Stimulated activated CD8-positive, alpha-beta memory T cell treated with anti-CD3 and anti-CD28 coated beads, Interleukin-7, amount 100 ng/mL, for 48 hours (primary cell): ENCODE measurements around the gene FLNC.

Experiments used
- DNase-seq, 2 donors: peaks; one replicate each; pipeline ENCODE4 v3.0.0-alpha.2; 2020; ENCODE audit warnings: low read depth in 1 of 2; ENCODE audit errors: extremely low read depth in 1 of 2

Gene FLNC, protein sequence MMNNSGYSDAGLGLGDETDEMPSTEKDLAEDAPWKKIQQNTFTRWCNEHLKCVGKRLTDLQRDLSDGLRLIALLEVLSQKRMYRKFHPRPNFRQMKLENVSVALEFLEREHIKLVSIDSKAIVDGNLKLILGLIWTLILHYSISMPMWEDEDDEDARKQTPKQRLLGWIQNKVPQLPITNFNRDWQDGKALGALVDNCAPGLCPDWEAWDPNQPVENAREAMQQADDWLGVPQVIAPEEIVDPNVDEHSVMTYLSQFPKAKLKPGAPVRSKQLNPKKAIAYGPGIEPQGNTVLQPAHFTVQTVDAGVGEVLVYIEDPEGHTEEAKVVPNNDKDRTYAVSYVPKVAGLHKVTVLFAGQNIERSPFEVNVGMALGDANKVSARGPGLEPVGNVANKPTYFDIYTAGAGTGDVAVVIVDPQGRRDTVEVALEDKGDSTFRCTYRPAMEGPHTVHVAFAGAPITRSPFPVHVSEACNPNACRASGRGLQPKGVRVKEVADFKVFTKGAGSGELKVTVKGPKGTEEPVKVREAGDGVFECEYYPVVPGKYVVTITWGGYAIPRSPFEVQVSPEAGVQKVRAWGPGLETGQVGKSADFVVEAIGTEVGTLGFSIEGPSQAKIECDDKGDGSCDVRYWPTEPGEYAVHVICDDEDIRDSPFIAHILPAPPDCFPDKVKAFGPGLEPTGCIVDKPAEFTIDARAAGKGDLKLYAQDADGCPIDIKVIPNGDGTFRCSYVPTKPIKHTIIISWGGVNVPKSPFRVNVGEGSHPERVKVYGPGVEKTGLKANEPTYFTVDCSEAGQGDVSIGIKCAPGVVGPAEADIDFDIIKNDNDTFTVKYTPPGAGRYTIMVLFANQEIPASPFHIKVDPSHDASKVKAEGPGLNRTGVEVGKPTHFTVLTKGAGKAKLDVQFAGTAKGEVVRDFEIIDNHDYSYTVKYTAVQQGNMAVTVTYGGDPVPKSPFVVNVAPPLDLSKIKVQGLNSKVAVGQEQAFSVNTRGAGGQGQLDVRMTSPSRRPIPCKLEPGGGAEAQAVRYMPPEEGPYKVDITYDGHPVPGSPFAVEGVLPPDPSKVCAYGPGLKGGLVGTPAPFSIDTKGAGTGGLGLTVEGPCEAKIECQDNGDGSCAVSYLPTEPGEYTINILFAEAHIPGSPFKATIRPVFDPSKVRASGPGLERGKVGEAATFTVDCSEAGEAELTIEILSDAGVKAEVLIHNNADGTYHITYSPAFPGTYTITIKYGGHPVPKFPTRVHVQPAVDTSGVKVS (N-terminal part only)

DNA sequence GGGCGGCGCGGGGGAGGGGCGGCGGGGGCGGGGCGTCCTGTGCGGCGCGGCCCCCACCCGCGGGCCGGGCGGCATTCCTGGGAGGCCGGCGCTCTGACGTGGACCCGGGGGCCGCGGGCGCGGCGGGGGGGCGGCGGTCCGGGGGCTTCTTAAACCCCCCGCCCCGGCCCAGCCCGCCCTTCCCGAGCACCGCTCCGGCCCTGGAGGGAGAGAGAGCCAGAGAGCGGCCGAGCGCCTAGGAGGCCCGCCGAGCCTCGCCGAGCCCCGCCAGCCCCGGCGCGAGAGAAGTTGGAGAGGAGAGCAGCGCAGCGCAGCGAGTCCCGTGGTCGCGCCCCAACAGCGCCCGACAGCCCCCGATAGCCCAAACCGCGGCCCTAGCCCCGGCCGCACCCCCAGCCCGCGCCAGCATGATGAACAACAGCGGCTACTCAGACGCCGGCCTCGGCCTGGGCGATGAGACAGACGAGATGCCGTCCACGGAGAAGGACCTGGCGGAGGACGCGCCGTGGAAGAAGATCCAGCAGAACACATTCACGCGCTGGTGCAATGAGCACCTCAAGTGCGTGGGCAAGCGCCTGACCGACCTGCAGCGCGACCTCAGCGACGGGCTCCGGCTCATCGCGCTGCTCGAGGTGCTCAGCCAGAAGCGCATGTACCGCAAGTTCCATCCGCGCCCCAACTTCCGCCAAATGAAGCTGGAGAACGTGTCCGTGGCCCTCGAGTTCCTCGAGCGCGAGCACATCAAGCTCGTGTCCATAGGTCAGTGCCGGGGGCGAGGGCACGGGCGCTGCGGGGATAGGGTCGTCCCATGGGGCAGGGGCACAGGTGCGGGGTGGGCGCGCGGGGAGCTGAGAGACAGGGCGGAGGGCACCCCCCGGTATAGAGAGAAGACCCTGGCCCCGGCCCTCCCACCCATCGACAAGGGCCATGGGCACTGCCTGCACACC is at the start of gene FLNC:
Gene FLNC (plus strand): TSS at position 176 of the 947 bp plus-strand sequence. CDS start 232 bp downstream, at position 408.
- DNase-seq, result no peak

DNA sequence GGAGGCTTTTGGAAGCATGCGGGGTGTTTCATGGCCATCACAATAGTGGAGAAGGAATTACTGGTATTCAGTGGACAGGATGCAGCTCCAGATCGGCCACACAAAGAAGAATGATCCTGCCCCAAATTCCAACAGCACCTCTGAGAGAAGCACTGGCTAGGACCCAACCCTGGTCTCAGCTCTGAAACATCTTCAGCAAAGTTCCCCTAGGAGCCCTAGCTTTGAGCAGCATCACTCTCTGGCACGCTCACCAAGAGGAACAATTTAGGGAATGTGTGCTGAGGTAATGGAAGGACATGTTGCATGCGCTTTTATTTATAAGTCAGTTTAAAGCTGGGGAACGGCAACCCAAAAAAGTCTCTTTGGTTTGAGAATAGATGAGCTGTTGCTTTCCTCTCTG is 49.1 kb upstream of the FLNC start:
- DNase-seq, result no peak

DNA sequence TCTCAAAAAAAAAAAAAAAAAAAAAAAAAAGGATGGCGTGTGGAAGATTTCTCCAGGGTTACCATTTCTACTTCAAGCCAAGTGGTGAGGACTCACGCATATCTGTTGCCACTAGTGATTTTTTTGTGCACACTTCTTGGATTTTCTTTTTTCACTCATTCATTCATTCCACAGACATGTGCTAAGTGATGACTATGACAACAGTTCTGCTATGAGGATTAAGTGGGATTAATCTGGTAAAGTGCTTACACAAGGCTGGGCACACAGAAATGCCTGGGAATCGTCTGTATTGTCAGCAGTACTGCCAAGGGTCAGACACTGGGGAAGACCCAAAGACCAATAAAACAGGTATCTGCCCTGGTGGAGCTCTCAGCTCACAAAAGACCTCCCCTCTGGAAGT is 48.4 kb upstream of the FLNC start:
- DNase-seq, result no peak

DNA sequence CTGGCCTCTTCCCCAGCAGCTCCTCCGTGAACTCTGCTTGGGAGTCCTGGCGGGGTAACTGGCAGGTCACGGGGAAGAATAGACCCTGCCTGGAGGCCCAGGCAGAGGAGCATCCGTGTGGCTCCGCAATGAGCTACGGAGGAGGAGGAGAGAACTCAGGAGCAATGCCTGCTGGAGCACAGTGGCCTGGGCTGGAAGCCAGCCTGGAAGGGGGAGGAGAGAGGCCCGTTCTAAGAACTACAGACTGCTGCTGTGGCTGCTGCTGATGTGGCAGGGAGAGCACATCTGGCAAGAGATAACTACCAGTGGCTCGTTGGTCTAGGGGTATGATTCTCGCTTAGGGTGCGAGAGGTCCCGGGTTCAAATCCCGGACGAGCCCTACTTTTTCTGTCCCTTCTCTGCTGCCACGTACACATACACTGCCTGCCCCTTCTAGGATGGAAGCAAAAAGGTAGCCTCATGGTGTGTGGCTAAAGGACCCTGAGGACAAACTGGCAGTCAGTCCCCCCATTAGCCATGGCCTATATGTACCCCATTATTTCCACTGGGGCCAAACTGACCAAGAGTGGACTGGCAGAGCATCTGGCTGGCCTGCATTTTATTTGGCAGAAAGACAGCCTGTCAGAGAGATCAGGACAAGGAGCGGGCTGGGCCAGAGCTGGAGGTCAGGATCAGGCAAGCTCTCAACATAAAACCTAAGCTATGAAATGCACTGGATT is 46.9 kb upstream of the FLNC start:
- no peak for DNase-seq

DNA sequence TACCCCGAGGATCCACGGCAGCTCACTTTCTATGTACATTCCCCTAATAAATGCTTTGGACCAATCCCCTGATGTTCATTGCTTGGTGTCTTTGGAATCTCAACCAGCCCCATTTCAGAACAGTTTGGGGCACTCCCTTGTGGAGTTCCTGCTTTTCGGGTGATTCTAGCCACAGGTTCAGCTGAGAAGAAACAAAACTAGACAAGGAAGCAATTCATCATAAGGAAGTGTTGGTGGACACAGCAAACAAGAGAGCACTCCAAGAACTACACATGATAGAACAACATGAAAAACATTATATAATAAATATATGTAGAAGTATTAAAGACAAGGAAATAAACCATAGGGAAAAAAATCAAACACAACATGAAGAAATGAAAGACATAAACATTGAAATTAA is 44.5 kb upstream of the FLNC start:
- DNase-seq, result no peak

DNA sequence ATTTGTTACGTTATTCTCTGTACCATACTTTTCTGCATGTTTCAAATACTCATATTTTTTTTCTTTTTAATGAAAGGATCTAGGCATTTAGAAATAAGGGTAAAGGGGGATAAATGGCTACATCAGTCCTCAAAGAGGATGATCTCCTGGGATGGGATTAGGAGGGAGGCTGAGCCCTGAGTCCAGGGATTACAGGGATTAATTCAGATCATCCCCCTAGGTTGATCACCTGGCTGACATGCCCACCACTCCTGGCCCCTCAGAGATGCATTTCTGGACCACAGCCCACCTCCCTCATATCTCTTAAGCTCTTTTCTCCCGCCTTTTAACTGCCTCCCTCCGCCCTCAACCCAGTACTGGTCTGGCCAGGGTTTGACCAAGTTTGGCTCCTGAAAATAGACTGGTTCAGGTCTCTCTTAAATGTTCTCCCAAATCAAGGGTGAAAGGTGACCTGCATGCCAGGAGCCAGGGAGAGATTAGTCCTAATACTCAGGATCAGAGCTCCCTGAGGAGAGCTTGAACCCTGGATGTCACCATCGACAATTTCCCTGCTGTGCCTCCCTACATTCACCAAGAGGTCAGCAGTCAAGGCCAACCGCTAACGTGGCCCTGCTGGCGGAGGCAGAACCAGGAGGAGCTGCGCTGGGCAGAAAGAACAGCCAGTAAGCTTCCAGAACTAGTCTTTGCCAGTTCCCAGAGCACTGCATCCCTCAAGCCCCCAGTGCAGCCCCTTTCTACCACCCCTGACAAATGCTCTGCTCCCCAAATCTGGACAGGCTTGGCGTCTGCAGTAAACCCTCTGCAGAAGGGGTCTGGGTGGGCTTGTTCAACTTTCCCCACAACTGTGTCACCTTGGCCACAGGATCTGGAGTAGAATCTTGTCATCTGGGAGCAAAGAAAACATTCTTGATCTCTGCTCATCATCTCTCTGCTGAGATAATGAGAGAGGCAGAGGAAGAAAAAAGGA is 41.5 kb upstream of the FLNC start:
- no peak for DNase-seq

DNA sequence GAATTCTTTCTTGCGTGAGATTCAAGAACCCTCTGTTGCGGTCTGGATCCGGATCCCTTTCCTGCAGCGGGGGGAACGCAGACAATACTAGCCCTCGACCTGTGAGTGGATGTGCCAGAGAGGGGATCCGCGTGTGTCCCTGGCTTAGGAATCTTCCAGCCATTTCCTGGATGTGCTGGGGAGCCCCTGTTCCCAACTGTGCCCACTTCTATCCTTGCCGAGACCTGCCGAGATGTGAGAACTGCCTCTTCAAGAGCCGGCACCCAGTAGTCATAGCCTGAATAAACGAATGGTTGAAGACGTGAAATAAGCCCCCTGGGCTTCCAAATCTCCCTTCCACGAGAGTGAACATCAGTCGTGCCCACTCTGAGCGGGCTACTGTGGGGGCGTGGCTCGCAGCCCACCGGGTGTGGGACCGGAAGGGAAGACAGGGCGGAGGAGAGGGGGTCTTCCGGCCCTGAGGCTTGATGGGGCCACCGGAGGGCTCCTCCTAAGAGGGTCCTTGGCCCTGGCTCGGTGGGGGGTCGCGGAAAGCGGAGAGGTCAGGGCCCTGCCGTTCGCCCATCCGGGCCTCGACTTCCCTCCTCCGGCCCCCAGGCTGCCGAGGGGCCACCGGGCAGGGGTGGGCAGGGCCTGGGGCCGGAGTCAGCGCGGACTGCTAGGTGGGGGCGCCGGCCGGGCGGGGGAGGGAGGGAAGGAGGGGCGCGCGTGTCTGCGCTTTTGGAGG is 39.7 kb upstream of the FLNC start:
- no peak for DNase-seq

DNA sequence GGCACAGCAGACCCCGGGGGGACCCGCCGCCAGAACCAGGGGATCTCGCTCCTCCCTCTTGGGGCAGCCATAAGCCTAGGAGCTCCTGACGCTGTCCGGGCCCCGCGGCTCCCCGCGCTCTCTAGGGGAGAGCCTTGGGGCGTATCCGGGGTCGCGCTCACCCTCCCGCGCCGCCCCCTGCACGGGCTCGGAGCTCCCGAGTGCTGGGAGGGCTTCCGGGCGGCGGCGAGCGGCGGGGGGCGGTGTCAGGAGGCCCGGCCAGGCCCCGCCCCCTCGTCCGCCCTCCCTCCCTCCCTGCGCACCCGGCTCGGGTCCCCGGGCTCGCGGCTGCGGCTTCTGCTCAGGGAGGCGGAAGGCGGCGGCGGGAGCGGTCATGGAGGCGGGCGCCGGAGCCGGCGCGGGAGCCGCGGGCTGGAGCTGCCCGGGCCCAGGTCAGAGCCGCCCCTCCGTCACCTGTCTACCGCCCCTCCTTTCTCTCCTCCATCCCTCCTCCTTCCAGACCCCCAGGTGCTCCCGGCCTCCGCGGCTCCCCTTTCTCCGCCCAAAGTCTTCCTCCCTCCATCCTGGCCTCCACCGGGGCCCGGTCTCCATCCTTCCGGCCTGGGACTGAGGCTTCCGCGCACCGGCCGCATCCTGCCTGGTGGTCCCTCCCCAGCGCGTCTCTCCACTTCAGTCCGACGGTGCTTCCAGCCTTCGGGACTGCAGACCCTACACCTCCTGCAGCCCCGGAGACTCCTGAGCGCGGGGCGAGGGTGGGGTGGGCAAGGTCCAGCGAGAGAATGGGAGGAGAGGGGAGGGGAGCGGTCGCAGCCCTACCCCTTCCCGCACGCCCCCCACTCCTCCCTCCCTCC is 38.9 kb upstream of the FLNC start, which contains the start of gene CCDC136:
Gene CCDC136 (plus strand): TSS at position 848 of the 851 bp plus-strand sequence. CDS start 444 bp downstream, outside the sequence.
- DNase-seq, result peak; percentile 55 to 61

DNA sequence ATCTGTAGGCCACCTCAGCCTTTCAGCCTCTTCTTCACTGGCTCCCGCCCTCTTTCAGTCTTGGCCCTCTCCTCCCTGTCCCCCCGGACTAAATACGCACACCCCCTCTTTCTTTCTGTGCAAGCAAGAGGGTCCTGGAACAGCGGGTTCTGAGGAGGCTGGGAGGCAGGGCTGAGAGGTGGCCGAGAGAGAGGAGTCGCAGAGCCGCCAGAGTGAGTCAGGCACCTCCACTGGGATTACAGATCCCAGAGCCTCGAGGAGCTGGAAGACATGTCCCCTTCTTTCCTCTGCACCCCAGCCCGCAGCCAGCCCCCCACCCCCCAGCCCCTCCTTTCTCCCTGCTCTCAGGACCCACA is 38.3 kb upstream of the FLNC start:
- DNase-seq, result no peak

DNA sequence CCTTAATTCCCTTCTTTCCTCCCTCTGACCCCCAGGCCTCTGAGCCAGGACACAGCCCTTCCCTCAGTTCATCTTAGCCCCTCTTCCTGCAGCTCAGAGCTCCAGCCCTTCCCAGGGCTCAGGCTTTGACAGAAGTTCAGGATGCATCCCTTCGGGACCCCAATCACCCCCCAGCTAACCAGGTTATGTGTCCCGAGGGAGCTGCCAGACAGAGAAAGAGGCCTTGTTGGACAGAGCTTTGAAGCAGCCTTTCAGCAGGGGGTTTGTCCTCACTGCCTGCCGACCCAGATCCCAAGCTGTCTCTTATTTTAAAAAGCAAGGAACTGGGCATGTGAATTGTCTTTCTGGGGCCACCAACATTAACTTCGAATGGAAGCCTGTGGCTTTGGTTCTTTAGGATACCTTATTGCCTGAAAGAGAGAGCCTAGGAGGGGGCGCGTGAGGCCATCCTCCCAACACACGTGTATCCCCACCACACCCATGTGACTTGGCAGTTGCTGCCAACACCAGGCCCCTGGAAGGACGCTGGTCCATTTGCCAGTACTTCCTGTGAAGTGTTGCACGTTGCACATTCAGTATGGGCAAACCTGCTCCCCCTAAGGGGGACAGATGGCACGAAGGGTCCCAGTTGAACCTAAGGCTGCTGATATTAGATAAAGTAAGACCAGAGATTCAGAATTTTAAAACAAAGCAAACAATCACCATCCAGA is 37.6 kb upstream of the FLNC start:
- no peak for DNase-seq

DNA sequence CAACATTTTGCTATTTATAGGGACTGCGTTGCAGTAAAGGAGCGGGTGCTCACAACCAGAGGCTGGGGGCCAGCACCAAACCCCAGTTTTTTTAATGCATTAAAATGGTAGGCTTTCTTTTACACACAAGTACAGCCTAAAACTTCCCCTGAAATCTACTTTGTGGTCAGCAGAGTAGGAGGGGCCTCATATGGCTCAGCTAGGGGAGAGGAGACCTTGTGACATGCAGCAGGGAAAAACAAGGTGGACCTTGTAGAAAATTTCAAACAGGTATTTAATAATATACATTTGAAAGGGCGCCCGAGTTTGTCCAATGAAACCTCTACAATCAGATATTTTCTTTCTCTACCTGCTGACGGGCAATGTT is 37.0 kb upstream of the FLNC start:
- no peak for DNase-seq

DNA sequence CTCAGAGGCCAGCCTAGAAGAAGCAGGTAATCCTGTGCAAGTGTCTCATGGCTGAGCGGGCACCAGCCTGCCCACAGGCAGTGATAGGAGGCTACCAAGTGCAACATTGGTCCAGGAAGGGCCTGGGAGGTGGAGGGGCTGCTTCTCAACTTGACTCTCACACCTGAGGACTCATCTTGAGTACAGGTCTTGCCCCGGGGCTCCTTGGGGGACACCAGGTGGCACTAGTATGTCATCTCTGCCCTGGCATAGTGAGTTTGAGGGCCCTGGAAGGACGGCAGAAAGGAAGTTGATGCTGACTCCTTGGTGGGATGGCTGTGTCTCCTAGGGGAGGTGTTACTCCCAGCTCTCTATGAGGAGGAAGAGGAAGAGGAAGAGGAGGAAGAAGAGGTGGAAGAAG is 36.2 kb upstream of the FLNC start:
- no peak for DNase-seq

DNA sequence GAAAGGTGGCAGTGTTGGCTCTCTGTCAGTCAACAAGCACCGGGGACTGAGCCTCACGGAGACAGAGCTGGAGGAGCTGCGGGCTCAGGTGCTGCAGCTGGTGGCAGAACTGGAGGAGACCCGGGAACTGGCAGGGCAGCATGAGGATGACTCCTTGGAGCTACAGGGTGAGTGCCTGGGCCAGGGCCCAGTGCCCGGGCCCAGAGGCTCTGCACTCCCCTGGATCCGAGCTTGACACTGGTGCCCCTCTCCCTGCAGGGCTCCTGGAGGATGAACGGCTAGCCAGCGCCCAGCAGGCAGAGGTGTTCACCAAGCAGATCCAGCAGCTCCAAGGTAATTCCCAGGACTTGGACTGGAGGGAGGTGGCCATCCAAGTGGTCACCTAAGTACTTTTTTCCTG is 35.8 kb upstream of the FLNC start:
- no peak for DNase-seq

DNA sequence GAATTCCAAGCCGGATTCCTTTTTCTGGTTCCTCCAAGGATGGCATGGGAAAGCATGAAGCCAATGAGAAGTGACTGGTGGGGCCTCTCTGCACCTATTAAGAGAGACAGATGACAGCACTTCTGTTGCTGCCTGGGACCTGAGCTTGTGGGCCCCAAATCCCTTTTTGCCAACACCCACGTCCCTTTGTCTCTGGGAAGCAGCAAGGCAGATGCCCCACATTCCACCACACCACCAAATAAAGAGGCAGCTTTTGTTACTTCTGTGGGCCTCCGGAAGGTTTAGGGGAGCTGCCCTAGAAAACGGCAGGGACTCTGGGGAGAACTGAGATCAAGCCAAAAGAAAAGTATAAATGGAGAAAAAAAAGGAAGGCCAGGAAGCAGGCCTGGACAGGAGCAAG is 35.1 kb upstream of the FLNC start:
- DNase-seq, result no peak

DNA sequence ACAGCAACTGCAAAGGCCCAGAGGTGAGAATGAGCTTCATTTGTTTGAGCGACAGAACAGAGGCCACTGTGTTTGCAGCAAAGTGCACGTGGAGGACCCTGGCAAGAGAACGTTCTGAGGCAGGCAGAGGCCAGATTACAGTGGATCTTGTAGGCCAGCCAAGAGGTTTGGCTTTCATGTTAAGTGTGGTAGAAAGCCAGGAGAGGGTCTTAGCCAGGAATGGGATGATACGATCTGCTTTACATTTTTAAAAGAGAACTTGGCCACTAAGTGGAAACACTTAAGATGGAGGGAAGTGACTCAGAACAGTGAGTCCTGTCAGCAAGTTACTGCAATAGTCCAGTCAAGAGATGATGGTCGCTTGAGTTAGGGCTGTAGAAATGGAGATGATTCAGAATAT is 33.9 kb upstream of the FLNC start:
- no peak for DNase-seq

DNA sequence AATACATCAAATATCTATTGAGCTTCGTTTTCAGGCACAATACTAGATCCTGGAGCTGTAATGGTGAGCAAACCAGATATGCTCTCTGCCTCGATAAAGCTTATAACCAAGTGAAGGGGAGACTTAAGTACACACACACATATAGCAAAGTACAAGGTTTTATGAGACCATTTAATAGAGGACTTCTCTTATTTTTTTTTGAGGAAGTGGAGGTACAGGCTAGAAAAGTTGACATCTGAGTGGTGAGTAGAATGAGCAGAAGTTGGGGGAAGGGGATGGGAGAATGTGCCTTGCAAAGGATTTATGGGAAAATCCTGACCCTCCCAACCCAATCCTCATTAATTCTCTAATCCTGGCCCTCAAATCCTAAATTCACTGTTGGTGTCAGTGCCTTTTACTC is 30.8 kb upstream of the FLNC start:
- no peak for DNase-seq
